Inflammatory macrophage (primary cell): Measurements from ENCODE around the gene SDK1.
"Not testable (repeated sequence)": the region's sequence is repeated elsewhere in the genome, so short reads cannot be mapped to it uniquely, and the experiment has no call there.

Experiments
- DNase-seq, 2 donors: peaks; one replicate each; pipeline ENCODE4 v3.0.0-alpha.2; 2020 to 2022

The SDK1 gene

DNA sequence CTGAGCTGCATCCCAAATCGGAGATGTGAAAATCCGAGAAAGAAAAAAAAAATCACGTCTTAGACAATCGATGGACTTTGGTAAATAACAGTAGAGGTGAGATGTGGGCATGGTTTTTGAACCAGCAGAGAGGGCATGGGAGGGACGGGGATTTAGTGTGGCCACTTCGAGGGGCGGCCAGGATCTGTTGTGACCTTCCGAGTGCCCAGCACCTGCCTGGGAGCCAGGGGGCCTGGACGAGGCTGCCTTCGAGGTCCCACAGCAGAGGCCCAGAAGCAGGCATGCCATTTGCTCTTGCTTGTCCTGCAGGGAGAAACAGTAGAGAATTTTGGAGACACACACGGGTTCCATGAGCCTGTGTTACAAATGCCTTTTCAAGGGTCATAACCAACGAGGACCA is 911.3 kb downstream of the SDK1 start:
- DNase-seq = no peak

DNA sequence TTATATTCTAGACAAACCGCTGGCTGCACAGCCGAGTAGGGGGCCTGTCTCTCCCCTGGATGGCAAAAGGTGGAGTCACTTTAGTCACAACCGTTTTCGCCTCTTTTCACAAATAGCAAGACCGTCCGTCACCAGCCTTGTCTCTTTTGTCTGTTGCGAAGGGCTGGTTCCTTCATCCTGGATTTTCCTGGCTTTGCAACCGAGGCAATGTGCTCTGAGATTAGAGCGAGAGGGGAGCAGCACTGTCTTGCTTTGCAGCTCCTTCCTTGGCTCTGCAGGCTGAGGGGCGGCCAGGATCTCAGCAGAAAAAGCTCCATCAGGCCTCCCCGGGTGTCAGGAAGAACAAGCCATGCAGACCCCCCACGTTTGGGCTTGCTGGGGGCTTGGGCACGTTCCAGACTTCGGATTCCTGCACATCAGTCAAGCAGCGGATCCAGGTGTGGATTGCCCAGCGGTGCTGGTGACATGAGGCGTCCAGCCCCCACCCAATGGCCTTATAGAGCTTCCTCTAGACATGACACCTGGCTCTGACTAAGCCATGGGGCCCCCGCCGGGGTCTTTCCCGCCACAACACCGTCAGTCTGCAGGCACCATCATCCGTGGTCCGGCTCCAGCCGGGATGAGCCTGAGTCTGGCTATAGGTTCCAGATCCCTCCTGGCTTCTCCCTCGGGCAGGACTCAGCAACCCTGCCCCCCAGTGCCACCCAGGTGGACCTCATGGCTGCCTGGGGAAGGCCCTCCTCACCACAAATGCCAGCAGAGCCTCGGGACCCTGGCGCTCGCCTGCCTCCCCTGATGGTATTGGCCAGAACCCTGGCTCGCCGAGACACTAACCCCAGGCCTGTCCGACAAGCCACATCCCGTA is 913.5 kb downstream of the SDK1 start:
- no peak for DNase-seq

DNA sequence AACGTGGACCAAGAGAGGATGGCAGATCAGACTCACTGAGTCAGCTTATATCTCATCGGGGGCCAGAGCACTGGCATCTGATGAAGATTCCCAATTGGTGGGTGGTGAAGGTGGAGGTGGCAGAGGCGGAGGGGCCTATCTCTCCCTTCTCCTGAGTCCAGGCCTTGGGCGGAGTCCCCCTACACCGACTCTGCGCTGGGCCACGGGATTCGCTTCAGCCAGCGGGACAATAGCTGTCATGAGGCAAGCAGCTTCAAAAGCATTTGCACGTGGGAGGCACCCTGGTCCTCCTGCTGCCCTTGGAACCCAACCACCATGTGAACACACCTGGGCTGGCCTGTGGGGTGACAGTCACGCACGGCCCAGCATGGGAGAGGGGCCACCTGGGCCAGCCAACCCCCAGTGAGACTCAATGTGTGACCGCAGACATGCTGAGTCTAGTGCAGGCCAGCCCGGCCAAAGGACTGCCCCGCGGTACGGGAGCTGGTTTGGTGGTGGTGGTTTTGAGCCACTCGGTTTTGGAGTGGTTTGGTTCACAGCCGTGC is 914.2 kb downstream of the SDK1 start:
- no peak for DNase-seq

DNA sequence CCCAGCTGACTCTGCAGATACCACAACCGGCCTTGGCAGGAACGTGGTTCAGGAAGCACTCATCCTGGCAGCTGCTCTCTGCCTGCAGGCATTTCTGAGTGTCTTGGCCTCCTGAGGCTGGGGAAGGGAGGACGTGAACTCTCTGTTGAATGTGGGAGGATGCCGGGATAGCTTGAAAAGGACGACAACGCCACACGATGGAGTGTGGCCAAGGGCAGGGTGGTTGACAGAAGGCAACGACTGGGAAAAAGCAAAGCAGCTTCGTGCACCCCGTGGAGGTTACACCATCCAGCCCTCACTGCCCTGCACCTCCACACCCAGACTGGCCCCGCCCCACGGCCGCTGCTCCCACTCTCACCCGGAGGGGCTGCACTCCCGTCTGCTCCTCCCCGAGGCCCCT is 915.0 kb downstream of the SDK1 start:
- DNase-seq = no peak

DNA sequence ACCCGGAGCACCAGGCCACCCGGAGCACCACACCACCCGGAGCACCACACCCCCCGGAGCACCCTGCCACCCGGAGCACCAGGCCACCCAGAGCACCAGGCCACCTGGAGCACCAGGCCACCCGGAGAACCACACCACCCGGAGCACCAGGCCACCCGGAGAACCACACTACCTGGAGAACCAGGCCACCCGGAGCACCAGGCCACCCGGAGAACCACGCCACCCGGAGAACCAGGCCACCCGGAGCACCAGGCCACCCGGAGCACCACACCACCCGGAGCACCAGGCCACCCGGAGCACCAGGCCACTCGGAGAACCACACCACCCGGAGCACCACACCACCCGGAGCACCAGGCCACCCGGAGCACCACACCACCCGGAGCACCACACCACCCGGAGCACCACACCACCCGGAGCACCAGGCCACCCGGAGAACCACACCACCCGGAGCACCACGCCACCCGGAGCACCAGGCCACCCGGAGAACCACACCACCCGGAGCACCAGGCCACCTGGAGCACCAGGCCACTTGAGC is 916.1 kb downstream of the SDK1 start:
- not testable (repeated sequence) for DNase-seq

DNA sequence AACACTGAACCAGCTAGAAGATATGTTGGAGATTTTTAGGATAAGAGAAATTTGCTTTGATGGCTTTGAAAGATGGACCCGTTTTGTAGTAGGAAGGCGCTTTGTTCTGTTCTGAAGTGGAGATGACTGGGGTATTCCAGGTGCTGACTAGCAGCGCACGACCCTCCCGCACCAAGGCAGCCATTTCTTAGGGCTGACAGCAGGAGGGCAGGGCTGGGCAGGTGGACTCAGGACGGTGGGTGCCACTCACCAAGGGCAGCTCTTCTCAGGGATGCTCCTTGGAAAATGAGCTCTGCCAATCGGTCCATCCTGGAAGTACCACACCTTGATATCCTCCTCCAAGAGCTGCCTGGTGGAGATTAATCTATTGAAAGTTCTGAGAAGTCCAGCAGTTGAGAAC is 917.4 kb downstream of the SDK1 start:
- no peak for DNase-seq

DNA sequence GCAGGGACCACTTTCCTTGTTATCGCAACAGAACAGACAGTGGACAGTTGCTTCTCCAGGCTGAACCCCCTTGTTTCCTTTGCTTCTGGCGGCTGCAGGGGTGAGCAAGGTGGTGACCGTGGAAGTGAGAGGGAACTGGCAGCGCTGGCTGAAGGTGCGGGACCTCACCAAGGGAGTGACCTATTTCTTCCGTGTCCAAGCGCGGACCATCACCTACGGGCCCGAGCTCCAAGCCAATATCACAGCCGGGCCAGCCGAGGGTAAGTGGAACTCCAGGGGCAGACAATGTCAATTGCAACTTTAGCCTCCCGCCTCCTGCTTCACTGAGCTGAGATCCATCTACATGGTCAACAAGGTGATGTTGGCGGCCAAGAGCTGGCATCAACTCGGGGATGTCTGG is 919.0 kb downstream of the SDK1 start:
- DNase-seq = no peak

DNA sequence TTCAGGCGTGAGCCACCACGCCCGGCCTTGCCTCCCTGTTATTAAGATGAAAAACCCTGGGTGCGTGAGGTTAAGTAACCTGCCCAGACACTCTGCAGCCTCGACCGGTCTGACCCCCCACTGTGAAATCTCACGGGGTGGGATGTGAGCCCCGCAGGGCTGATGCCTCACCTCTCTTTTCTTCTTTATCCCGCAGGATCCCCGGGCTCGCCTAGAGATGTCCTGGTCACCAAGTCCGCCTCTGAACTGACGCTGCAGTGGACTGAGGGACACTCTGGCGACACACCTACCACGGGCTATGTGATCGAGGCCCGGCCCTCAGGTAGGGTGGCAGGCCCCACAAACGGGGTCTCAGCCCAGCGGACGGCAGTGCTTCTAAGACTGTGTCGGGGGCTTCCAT is 920.0 kb downstream of the SDK1 start:
- no peak for DNase-seq

DNA sequence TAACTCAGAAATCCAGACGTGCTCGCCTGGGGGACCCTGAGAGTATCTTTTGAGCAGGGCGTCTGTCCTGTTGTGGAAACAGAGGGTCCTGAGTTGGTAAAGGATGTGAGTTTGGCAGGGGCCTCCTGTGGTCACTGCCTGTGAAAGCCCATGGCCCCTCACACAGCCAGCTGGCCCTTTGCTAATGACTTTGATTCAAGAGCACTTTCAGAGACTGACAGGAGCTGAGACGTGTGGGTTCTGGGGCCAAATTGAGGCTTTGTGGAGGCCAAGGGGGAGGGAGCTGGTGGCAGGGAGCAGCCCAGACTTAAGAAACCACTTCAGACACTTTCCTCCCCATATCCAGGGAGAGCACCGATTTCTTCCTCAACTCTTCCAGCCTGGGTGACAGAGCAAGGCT is 921.6 kb downstream of the SDK1 start:
- no peak for DNase-seq

DNA sequence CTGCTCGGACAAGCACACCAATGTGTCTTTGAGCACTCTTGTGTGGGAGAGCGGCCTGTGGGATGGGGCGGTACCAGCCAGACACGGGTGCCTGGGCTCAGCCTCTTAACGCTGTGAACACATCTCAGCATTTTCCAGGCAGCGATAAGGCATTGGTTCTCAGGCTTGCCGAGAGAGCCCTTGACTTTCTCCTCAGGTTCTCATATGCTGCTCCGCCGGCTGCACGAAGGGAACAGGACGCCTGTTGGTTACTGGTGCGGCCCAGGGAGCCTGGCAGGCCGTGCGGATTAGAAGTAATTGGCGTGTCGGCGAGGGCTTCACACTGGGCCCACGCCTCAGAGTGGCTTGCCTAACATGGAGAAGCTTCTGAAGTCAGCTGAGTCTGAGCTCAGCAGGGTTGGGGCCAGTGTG is 924.3 kb downstream of the SDK1 start:
- no peak for DNase-seq

DNA sequence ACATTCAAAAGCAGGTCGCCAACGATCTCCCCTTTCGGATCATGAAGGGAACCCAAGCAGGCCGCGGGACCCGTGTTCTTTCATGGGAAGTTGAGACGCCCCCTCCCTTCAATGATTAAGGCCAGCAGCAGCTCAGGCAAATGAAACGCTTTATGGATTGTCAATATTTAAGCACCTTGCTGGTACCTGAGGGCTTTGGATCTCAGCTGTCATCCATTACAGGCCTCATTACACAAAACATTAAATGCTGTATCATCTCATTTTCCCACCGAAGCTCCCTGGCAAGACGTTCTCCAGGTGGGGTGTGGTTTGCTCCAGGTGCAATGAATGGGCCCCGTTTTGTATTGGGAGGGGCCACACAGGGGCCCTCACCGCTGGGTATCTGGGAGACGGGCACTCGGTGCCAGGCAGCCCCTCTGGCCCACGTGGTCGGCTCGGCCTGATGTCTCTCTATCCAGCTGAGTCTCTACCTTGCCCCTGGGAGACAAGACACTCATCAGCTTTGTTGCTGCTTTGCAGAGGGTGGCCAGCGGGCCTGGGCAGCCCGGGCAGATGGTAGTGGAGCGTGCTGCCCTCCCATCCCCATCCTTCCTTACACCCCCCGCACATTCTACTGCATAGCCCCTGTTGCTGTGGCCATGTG is 925.0 kb downstream of the SDK1 start:
- no peak for DNase-seq

DNA sequence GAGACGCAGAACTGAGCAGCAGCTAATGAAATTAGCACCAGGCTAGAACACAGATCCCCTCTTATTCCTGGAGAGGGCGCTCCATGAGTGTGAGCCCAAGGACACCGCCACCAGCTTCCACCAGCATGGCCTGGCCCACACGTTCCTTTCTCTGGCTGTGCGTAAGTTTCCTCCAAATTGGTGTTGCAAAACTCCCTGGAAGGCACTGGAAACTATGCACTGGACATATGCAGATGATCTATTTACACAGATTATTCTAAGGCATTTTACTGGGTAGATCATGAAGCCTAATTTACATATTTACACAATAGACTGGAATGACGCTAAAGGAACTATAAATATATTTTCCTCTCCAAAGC is 925.5 kb downstream of the SDK1 start:
- no peak for DNase-seq

DNA sequence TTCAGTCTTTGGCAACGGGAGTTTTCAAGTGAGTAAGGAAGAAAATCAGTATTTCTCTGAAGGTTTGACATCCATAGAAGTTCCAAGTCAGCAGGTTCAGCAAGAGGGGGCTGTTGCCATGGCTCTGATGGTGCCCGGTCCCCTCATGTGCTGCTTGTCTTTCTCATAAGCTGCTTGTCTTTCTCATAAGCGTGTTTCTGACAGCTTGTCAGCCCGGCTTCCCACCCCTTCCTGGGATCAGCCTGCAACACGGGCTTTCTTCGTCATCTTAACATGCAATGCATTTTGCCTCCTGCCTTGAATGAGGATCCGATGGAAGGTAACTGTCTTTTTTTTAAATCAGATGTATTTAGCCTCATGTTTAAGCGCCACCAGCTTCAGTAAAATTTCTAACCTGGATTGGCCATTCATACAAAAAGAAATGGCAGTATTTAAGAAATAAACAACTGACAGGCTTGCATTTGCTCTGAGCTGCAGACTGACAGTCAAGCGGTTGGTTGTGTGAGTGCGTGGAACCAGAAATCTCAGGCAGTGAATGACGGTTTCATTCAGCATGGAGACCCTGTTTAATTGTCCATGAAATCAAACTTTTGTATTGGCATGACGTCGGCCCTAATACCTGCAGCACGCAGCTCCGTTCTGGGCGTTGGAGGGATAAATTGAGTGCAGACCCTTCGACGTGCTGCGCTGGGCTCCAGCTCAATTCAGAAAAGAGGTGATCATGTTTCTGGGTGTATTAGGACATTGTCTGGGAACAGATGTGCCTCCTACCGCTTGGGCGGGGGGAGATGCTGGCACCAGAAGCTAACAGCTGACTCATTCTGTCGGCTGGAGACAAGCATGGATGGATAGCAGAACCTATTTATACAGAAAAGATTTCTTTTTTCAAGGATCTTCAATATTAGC is 926.3 kb downstream of the SDK1 start:
- no peak for DNase-seq

DNA sequence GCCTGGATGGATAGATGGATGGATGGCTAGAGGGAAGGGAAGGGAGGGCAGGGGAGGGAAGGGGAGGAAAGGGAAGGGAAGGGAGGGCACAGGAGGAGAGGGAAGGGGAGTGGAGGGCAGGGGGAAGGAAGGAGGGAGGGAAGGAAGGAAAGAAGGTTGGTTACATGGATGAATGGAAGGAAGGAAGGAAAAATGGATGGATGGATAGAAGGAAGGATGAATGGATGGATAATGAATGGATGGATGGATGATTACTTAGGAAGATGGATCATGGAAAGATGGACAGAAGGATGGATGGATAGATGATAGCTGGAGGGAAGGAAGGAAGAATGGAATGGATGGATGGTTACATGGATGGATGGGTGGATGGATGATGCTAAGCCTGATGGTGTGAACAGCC is 929.3 kb downstream of the SDK1 start:
- DNase-seq = no peak

DNA sequence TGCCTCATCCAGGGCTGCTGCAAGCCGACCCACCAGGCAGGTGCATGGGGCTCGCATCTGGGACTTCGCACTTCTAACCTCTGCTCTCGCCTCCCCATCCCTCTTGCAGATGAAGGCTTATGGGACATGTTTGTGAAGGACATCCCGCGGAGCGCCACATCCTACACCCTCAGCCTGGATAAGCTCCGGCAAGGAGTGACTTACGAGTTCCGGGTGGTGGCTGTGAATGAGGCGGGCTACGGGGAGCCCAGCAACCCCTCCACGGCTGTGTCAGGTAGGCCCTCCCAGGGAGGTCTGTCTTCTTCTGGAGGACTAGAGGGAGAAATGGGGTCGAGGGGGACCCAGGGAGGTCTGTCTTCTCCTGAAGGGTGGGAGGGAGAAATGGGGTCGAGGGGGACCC is 932.1 kb downstream of the SDK1 start:
- DNase-seq = no peak

DNA sequence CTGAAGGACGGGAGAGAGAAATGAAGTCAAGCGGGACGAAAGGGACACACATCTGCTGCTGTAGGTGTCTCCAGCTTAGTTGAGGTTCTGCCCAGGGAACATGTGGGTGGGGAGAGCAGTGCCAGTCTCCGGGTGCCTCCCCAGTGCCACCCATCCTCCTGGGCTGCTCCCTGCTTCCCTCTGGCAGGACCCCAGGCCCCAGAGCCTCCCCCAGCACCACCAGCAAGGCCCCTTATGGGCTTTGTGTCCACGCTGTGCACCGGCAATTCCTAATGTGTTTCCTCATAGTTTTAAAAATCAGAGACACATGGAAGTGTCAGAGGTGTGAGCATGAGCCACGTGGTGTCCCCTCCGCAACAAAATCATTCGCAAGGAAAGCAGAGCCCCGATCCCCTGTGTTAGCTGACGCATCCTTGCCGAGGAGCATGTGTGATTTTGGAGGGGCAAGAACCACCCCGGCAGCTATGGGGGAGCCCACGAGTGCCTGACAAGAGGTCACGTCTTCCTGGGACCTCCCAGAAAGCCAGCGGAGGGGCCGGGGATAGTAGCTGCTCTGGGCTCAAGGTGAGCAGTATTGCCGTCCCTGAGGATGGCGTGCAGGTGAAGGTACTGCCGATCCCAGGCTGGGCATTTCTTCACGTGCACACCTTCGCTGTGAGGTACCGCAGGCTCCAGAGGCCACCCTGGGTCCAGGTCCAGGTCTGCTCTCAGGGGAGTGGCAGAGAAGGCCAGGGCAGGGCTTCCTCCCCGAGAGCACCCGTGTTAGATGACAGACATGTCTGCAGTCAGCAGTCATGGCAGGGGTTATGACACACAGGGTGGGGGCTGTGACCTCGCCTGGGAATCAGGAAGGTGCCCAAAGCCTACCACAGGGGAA is 932.8 kb downstream of the SDK1 start:
- no peak for DNase-seq

DNA sequence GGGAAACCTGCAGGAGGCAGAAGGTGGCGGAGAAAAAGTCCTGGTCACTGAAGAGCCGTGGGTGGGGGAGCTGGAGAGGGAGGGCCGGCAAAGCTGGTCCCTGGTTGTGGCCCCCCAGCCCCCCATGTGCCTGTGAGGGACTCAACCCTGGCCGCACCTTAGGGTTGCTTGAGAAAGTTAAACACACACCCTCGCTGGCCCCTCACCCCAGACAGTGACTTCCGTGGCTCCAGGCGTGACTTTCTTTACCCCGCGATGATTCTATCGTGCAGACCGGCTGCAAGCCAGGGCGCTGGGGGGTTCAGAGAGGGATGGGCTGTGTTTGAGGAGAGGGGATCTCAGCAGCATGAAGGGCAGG is 933.4 kb downstream of the SDK1 start:
- DNase-seq = no peak

DNA sequence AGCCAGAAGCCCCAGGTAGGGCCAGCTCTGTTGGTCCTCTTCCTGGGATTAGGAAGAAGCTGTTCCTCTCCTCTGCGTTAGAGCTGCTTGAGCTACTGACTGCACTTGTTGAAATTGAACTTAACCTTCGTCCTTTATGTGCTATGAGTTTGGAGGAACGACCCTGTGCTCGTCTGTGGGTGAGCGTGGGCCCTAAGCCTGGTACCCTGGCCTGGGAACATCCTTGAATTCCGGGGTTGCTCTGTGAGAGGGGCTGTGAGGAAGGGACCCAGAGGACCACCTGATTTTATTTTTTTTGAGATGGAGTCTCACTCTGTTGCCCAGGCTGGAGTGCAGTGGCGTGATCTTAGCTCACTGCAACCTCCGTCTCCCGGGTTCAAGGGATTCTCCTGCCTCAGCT is 933.8 kb downstream of the SDK1 start:
- DNase-seq = no peak

DNA sequence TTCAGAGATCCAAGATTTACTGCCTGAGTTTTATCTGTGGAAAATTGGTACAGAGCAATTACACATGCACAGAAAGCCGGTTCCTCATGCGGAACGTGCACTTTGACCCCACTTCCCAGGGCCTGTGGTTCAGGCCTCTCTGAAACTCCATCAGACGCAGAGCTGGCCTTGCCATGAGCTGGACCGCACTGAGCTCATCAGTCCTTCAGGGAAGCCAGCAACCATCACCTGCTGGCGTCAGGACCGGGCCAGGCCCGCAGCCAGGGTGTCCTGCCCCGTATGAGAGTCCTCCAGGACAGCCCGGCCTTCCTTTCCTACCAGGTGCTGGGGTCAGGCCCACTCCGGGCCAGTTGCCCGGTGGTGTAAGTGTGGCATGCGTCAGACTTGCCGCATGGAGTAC is 934.5 kb downstream of the SDK1 start:
- no peak for DNase-seq

DNA sequence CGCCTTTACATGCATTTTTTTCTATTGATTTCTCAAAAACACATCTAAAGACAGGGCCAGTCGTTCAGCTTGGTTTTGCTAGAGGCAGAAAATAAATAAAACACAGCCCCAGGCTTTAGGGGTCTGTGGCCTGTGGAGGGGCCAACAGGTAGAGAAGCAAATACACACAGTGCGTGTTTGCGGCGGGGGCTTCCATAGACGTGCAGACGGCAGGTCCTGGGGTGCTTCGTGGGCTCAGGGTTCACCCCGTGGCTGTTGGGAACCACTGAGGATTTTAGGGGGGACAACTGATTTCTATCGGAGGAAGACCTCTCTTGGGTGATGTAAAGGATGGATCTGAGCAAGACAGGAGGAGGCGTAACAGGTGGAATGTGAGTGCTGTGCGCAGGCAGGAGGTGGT is 935.3 kb downstream of the SDK1 start:
- DNase-seq = no peak

DNA sequence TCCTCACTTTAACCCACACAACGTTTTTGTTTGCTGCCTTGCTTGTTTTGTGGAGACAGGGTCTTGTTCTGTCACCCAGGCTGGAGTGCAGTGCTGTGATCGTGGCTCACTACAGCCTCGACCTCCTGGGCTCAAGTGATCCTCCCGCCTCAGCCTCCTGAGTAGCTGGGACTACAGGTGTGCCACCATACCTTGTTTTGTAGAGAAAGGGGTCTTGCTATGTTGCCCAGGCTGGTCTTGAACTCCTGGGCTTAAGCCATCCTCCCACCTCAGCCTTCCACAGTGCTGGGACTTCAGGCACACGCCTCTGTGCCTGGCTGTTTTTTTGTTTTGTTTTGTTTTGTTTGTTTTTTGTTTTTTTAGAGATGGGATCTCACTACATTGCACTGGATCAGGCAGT is 935.8 kb downstream of the SDK1 start:
- not testable (repeated sequence) for DNase-seq
